ENCODE results near the gene THBS2.

- no peak for TF ChIP-seq POLR2AphosphoS5 (IDR thresholded peaks at IDR 0.05; ENCODE audit: insufficient read depth in 1 of 2, low read depth in 1 of 2)
- no peak for TF ChIP-seq CTCF (IDR thresholded peaks at IDR 0.05)
- TF ChIP-seq POLR2A (IDR thresholded peaks at IDR 0.05): no peak
Observed at GRCh38 chr6:169240591-169241390, 12.9 kb downstream of the THBS2 start.

Data from vagina (tissue), 2 donors.